ENCODE results near the gene SRD5A3.

Gene SRD5A3

DNA sequence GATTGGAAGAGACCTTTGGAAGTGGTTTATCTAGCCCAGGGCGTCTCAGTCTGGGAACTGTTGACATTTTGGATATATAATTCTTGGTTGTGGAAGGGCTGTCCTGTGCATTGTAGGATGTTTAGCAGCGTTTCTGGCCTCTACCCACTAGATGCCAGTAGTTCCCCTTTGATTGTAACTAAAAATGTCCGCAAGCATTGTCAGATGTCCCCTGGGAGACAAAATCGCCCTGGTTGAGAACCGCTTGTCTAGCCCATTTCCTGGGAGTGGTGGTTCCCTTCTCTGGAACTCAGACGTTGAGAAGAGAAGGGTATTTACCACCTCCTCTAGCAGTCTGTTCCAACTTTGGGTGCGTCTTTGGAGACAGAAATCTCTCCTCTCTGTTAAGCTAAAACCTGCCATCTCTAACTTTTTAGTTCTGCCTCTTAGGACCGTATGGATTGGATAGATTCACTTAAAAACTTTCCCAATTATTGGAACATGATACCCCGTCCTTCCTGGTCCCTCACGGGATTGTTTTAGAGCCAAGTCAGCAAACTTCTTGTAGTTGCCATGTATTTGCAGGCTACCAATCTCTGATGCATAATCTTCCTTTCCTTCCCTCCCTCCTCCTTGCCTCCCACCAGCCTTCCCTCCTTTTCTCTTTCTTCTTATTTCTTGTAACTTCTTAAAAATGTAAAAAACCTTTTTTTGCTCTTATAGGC is 63.6 kb downstream of the SRD5A3 start:
- no peak for DNase-seq (ENCODE audit: low read depth)

DNA sequence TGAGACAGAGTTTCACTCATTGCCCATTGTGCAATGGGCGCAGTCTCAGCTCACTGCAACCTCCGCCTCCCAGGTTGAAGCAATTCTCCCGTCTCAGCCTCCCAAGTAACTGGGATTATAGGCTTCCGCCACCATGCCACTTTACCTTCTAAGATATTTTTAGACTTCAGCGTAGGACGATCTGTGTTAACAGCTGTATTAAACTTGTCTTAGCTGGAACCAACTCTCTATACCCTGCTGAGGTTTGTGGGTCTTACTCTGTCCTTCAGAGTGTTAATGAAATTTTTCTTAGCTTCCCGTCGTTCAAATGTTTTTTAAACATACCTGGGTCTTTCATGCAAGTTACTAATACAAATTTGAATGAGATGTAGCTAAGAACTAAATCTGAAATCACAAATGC is 64.4 kb downstream of the SRD5A3 start:
- no peak for DNase-seq (ENCODE audit: low read depth)

DNA sequence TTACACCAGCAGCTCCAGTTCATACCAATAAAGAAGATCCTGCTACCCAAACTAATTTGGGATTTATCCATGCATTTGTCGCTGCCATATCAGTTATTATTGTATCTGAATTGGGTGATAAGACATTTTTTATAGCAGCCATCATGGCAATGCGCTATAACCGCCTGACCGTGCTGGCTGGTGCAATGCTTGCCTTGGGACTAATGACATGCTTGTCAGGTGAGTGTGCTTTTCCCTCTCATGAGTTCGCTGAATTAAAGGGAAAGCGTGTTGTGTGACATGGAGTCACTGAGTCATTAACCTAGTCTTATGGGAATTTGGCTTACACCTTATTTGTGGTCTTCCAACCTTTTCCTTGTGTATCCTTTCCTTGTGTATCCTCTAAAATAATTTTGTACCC is 65.6 kb downstream of the SRD5A3 start:
- DNase-seq (ENCODE audit: low read depth), result no peak

DNA sequence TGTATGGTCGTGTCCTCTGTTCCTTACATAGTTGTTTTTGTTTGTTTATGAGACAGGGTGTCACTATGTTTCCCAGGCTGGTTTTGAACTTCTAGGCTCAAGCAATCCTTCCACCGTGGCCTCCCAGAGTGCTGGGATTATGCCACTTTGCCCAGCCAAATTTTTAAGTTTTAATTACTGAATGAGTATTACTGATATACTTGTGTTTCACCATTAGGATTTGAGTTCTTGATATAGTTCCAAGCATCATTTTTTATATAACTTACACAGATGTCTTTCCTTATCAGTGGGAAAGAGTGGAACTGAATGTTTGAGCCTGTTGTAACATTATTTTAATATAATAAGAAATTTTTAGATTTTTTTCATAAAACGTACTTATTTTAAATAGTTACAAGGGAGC is 70.1 kb downstream of the SRD5A3 start:
- no peak for DNase-seq (ENCODE audit: low read depth)

Data from fibroblast of the conjunctiva (primary cell).